Neutrophil (primary cell): ENCODE results near the gene DQX1.
A peak's percentile ranks its signal among the peaks of the same experiment; 100 is the strongest.

Source experiments
- H3K27ac ChIP-seq: fragments of 200-600 bp; sonication (generic); 2 replicates; pipeline ENCODE4 v1.5.1; 2016; ENCODE audit warnings: mild to moderate bottlenecking, moderate library complexity
- H3K27me3 ChIP-seq: fragments of 200-600 bp; sonication (generic); 2 replicates; pipeline ENCODE4 v1.6.0; 2016; ENCODE audit warnings: mild to moderate bottlenecking
- H3K36me3 ChIP-seq: fragments of 200-600 bp; sonication (generic); 2 replicates; pipeline ENCODE4 v1.5.1; 2017
- H3K4me1 ChIP-seq, 2 experiments: fragments of 200-600 bp in 1 of 2; sonication (generic) in 1 of 2; 1 replicate in 1 of 2; 2 replicates in 1 of 2; pipeline versions ENCODE4 v1.5.1 to v1.6.1; 2013 to 2016; ENCODE audit warnings: low read depth in 1 of 2, low read length in 1 of 2, mild to moderate bottlenecking in 1 of 2, moderate library complexity in 1 of 2; ENCODE audit not compliant: control insufficient read depth in 1 of 2, insufficient read depth in 1 of 2
- H3K4me3 ChIP-seq, 2 experiments: fragments of 200-600 bp in 1 of 2; sonication (generic) in 1 of 2; 1 replicate in 1 of 2; 2 replicates in 1 of 2; pipeline ENCODE4 v1.5.1; 2013 to 2016; ENCODE audit warnings: low read depth in 1 of 2, low read length in 1 of 2, mild to moderate bottlenecking in 1 of 2, moderate library complexity in 1 of 2
- H3K9me3 ChIP-seq: fragments of 200-600 bp; sonication (generic); 2 replicates; pipeline ENCODE4 v1.5.1; 2016
- TF ChIP-seq, protein P1 (sequence below): fragments of 200-600 bp; sonication (generic); IDR thresholded peaks from 2 replicates; pipeline ENCODE4 v1.5.1; 2016; ENCODE audit warnings: antibody characterized with exemption

The DQX1 gene

DNA sequence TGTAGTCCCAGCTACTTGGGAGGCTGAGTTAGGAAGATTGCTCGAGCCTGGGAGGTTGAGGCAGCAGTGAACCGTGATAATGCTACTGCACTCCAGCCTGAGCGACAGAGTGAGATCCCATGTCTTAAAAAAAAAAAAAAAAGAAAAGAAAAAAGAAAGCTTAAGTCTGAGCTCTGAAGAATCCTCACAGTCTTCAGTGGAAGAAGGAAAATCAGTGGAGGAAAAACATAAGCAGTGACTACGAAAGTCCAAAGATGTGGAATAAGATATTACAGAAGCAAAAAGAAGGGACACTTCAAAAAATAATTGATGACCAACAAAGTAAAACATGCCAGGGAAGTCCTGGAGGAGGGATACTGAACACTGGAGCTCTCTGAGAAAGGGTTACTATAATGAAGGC, 15.8 kb downstream of the DQX1 start:
- Histone ChIP-seq H3K27ac (no peak overlapping the region), H3K4me1 (peaks cover 34 to 42% of the 10 kb centered on the region in 2 experiments), H3K4me3 (no peak overlapping the region), H3K27me3 (peaks cover 76% of the 10 kb centered on the region), H3K9me3 (no peaks in the 10 kb centered on the region), H3K36me3 (peaks cover 8% of the 10 kb centered on the region)
- TF ChIP-seq, protein P1, sequence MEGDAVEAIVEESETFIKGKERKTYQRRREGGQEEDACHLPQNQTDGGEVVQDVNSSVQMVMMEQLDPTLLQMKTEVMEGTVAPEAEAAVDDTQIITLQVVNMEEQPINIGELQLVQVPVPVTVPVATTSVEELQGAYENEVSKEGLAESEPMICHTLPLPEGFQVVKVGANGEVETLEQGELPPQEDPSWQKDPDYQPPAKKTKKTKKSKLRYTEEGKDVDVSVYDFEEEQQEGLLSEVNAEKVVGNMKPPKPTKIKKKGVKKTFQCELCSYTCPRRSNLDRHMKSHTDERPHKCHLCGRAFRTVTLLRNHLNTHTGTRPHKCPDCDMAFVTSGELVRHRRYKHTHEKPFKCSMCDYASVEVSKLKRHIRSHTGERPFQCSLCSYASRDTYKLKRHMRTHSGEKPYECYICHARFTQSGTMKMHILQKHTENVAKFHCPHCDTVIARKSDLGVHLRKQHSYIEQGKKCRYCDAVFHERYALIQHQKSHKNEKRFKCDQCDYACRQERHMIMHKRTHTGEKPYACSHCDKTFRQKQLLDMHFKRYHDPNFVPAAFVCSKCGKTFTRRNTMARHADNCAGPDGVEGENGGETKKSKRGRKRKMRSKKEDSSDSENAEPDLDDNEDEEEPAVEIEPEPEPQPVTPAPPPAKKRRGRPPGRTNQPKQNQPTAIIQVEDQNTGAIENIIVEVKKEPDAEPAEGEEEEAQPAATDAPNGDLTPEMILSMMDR: no peak

DNA sequence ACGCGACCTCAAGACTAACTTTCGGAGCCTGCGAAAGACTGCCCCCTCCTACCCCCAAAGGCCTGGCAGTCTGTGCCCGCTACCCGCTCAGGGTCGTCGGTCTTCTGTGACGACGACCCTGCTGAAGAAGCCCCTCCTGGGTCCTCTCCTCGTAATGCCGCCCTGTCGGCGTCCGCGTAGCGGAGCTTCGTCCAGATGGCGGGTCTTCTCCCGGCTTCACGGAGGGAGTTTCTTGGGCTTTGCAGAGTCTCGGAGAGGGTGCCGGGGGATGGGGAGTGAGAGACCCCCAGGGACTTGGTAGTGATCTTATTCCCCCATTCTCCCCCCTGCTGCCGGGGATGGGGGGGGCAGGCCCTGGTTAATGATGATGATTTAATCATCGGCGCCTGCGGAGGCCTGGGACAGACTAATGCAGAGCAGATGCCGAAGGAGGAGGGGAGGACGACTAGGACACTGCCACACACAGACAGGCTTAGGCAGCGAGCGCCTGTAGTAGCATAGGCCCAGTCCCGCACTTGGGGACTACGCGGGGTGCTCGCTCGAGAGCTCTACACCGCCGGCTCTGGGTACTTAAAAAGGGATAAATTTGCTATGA, 18.0 kb downstream of the DQX1 start:
- H3K4me1 ChIP-seq: peaks cover 26 to 34% of the 10 kb centered on the region in 2 experiments
- H3K36me3 ChIP-seq: peaks cover 13% of the 10 kb centered on the region
- TF ChIP-seq, protein P1: no peak
- peak overlapping the region; percentile 98 for H3K27ac ChIP-seq
- H3K27me3 ChIP-seq: peaks cover 76% of the 10 kb centered on the region
- H3K4me3 ChIP-seq: peak overlapping the region; percentile 85 to 97
- no peaks in the 10 kb centered on the region for H3K9me3 ChIP-seq

DNA sequence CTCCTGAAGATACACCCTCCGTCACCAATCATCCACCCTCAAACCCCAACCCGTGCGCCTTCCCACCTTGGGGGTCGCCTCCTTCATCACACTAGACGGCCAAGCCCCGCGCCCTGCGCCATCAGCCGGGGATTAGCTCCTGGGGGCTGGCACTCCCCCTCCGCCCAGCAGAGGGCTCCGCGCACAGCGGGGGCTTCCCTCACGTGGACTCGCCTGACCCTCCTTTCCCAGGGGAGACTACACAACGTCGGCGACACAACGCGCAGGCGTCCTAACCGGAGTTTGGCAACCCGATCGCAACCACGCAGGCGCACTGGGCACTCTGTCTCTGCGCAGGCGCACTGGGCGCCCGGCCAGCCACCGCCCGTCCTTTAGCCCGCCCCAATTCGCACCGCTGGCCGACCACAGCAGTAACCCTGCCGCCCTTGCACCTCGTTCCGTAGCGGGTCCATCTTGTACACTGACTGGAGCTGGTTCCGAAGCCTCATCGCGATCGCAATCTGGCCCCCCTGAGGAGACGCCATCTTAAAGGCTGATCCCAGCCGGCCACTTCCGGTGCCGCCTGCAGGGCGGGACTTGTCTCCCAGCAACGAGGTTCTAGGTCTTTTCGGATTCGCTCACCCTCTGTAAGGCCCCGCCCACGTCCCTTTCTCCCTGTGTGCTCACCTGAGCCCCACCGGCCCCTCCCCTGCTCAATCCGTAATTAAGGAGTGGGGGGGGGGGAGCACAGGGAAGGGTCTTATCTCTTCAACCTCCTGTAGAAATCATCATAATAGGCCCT, 18.7 kb downstream of the DQX1 start, which contains the start of gene PCGF1:
Gene PCGF1, minus strand, starts transcription at position 551 of the 781 bp plus-strand sequence. Its CDS starts 27 bp downstream, at position 524.
- no peaks in the 10 kb centered on the region for H3K9me3 ChIP-seq
- peaks cover 76% of the 10 kb centered on the region for H3K27me3 ChIP-seq
- H3K36me3 ChIP-seq: peaks cover 13% of the 10 kb centered on the region
- H3K4me3 ChIP-seq: peak within 1 kb of the TSS; percentile 85 to 97
- peak within 1 kb of the TSS; percentile 98 for H3K27ac ChIP-seq
- TF ChIP-seq, protein P1: no peak
- H3K4me1 ChIP-seq: peaks cover 33 to 41% of the 10 kb centered on the region in 2 experiments

DNA sequence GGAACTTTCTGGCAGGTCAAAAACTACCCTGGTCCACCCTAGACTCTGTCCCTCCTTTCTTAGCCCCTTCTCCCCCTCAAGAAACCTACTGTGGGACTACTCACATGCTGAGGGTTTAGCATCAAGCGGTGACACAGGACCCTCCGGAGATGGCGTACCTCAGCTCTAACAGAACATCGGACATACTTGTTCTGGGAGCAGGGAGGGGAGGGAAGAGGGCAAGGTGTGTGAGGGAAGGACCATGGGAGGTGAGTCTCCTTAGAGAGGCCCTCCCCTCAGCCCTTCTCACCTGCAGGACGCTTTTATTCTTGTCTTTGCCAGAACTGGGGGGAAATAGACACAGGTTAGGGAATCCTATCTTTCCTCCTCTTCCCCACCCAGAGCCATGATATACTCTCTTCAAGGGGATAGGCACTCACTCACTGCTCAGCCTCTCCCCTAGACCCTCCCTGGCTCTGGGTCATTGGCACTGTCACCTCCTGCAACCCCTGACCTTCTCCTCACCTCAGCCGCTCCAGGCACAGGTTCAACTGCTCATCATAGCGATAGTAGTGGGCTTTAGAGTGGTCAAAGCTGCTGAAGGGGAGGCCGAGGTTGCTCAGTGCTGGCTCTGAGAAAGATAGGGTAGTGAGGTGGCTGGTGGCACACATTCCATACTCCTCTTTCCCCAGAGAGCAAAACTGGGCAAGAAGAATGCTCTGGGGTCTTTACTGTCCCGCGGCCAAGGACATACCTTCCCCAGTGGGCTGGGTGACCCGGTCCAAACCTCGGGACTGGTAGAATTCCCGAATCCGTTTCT, 20.4 kb downstream of the DQX1 start:
- Histone ChIP-seq H3K9me3 (no peaks in the 10 kb centered on the region), H3K27ac (no peak overlapping the region), H3K4me1 (peaks cover 35 to 42% of the 10 kb centered on the region in 2 experiments), H3K27me3 (peaks cover 76% of the 10 kb centered on the region), H3K36me3 (peaks cover 13% of the 10 kb centered on the region), H3K4me3 (no peak overlapping the region)
- TF ChIP-seq, protein P1: no peak

DNA sequence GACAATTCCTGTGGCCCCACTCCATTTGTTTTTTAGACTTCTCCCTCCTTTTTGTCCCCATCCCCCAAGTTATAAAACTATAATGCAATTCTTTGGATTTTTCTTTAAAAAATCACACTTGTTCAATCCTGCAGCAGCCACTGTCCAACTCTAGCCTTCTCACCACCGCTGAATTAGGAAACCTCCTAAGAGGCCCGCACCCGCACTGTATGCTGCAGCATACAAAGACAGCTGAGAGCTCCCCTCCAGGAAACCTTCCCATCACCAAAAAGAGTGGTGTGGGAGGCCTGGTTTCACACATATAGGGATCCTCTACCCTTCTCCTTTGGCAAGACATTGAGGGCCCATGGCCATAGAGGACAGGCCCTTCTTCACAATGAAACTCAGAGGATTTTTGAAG, 21.4 kb downstream of the DQX1 start:
- Histone ChIP-seq H3K9me3 (no peaks in the 10 kb centered on the region), H3K4me1 (peaks cover 41 to 47% of the 10 kb centered on the region in 2 experiments), H3K36me3 (peaks cover 13% of the 10 kb centered on the region), H3K27ac (no peak overlapping the region), H3K4me3 (no peak overlapping the region), H3K27me3 (peaks cover 76% of the 10 kb centered on the region)
- TF ChIP-seq, protein P1: no peak
